VCaP (cell line): ENCODE measurements around the gene CHD9.

Experiments
- H3K27ac ChIP-seq: fragments of 450-650 bp; 2 replicates; pipeline ENCODE4 v1.5.1; 2017
- CTCF ChIP-seq: fragments of 450-650 bp; conservative IDR thresholded peaks from 2 replicates; pipeline ENCODE4 v1.5.1; 2017; ENCODE audit warnings: mild to moderate bottlenecking, moderate library complexity

Gene CHD9

GRCh38 chr16:53112015-53112414 lies 57.2 kb downstream of the CHD9 start:
- 0 out of 2 replicates have a peak overlapping the region, but pooled peaks have one; percentile 21 for H3K27ac ChIP-seq
- no peak for TF ChIP-seq CTCF

GRCh38 chr16:53115047-53115446 lies 60.3 kb downstream of the CHD9 start:
- H3K27ac ChIP-seq, result no peak overlapping the region

GRCh38 chr16:53115773-53116172 lies 61.0 kb downstream of the CHD9 start:
- H3K27ac ChIP-seq, result no peak overlapping the region
- no peak for TF ChIP-seq CTCF

More at GRCh38 chr16:53115047-53115446, 60.3 kb downstream of the CHD9 start:
- TF ChIP-seq CTCF, result no peak

GRCh38 chr16:53121043-53121620 lies 66.3 kb downstream of the CHD9 start:
- TF ChIP-seq CTCF, result no peak
- no peak overlapping the region for H3K27ac ChIP-seq

- TF ChIP-seq CTCF, result no peak
Measured at GRCh38 chr16:53121661-53122060, 66.9 kb downstream of the CHD9 start.

GRCh38 chr16:53123747-53124146 lies 69.0 kb downstream of the CHD9 start:
- TF ChIP-seq CTCF, result no peak
- H3K27ac ChIP-seq, result no peak overlapping the region

More at GRCh38 chr16:53121661-53122060, 66.9 kb downstream of the CHD9 start:
- H3K27ac ChIP-seq, result no peak overlapping the region

GRCh38 chr16:53126390-53126789 lies 71.6 kb downstream of the CHD9 start:
- H3K27ac ChIP-seq, result no peak overlapping the region
- TF ChIP-seq CTCF, result no peak
